Measurements from ENCODE around the gene CREBRF.
"Not testable (repeated sequence)": the region's sequence is repeated elsewhere in the genome, so short reads cannot be mapped to it uniquely, and the experiment has no call there.

The CREBRF gene

DNA sequence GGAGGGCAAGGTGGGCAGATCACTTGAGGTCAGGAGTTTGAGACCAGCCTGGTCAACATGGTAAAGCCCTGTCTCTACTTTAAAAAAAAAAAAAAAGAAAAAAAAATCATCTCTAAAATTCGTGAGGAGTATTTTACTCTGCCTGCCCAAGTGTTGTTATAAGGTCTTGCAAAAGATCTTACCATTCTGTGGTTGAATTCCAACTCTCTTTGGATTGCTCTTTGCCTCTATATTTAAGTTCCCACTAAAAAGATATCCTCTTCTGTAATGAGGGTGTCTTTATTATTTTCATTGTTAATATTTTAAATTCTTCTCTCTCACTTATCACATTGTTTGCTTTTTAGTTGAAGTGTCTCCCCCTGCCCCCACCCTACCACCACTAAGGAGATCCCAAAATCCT is 33.4 kb downstream of the CREBRF start:
- no peak for DNase-seq

- DNase-seq = no peak
Measured at GRCh38 chr5:173090639-173091038, 34.5 kb downstream of the CREBRF start.

GRCh38 chr5:173091981-173092380 is 35.8 kb downstream of the CREBRF start:
- DNase-seq = no peak

- DNase-seq = no peak
Measured at GRCh38 chr5:173093606-173094005, 37.5 kb downstream of the CREBRF start.

DNA sequence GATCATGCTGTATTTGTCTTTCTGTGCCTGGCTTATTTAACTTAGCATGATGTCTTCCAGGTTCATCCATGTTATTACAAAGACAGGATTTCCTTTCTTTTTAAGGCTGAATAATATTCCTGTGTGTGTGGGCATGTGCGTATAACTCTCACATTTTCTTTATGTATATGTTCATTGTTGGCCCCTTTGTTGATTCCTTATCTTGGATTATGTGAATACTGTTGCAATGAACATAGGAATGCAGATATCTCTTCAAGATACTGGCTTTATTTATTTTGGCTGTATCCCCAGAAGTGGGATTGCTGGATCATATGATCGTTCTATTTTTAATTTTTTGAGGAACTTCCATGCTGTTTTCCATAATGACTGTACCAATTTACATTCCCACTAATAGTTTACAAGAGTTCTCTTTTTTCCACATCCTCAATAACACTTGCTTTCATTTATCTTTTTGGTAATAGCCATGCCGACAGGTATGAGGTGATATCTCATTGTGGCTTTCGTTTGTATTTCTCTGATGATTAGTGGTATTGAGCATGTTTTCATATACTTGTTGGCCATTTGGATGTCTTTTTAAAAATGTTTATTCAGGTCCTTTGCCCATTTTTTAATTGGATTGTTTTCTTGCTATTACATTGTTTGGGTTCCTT is 38.0 kb downstream of the CREBRF start:
- no peak for DNase-seq

DNA sequence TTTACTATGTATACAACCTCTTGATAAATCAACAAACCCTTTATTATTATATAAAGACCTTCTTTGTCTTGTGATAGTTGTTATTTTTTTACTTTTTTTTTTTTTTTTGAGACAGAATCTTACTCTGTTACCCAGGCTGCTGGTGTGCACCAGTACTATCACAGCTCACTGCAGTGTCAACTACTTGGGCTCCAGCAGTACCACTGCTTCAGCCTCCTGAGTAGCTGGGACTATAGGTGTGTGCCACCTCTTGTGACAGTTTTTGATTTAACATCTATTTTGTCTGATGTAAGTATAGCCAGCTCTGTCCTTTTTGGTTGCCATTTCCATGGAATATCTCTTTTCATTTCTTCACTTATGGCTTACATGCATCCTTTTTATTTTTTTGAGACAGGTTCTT is 42.6 kb downstream of the CREBRF start:
- no peak for DNase-seq

- DNase-seq = no peak
Measured at GRCh38 chr5:173099461-173099860, 43.3 kb downstream of the CREBRF start.

- DNase-seq = no peak
Measured at GRCh38 chr5:173101245-173101644, 45.1 kb downstream of the CREBRF start.

DNA sequence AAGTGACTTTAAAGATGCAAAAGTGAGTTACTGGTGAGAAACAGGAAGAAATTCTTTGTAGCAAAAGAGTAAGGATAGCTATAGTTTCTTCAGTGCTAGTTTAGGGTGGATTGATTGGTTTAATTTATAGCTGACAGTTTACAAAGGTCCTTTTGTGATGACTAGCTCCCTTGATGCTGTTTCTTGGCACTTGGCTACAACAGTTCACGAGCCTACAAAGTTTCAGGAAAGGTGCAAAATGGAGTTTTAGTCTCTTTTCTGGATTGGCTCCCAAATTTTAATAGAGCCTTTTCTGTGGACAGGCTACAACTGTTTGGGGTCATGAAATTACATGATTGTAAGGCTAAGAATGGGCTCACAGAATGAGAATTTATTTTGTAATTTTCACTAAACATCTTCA is 47.3 kb downstream of the CREBRF start:
- no peak for DNase-seq

- no peak for DNase-seq
Measured at GRCh38 chr5:173108914-173109313, 52.8 kb downstream of the CREBRF start.

DNA sequence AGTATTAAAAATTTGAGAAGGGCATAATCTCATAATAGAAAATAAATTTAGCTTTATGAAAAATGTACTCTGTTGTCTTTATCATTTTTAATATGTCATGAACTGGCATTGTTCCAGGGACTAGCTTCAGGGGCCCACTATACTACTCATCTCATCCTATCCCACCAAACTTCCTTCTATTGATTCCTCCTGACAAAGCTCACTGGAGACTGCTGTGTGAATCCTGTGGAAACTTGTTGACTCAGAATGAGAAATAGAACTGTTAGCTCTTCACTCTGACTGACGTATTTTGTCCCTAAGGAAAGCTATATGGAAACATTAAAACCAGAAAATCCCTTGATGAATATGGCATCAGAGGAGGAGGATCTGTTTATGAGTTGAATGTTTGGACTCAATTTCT is 58.4 kb downstream of the CREBRF start:
- no peak for DNase-seq

- DNase-seq = no peak
Measured at GRCh38 chr5:173119719-173120118, 63.6 kb downstream of the CREBRF start.

DNA sequence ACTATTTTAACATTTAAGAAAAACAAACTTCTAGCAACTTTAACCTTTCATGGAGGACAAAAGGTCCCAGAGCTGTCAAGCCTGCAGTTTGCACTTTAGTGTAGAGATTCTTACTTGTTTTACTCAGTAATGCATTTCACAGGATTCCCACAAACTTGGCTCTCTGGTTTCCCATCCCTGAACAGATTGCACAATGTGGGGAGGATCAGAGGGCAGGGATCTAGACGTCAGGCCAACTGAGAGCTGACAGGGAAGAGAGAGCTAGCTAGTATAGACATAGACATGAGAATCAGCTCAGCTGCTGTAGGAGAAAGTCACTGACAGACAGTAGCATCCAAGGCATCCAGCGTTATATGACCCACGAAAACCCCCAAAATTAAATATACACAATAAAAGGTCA is 67.3 kb downstream of the CREBRF start:
- DNase-seq = no peak

GRCh38 chr5:173132166-173132565 is 76.0 kb downstream of the CREBRF start:
- not testable (repeated sequence) for DNase-seq

DNA sequence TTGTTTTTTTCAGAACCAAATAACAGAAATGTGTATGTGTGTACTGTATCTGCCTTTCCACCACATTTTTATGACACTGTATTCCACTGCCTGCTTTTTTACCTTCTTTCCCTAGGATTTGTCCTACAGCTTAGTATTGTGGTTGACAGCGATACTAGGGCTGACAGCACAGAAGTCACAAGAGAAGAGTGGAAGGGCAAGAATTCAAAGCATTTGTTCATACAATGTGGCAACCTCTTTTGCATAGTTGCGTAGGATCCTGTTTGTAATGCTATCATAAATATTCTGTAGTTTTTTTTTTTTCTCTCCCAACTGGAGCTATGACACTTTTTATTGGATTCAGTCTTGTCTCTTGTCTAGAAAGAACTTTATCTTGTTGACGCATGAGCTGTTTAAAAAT is 82.6 kb downstream of the CREBRF start:
- DNase-seq = no peak

DNA sequence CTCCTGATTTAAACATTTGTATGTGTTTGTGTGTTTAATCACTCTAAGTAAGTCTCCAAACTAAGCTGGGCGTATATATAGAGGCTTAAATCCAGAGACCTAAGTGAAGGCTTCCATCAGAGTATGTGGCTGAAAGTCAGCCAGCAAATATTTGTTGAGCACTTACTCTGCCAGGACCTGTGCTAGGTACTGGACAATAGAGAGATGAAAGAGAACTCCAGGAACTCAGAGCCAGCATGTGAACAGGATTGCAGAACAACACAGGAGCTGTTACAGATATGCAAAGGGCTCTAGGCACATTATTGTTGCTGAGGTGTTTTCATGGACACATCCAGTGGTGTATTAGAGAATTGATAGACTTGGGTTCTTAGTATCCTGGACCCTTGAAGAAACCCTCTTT is 83.5 kb downstream of the CREBRF start:
- no peak for DNase-seq

DNA sequence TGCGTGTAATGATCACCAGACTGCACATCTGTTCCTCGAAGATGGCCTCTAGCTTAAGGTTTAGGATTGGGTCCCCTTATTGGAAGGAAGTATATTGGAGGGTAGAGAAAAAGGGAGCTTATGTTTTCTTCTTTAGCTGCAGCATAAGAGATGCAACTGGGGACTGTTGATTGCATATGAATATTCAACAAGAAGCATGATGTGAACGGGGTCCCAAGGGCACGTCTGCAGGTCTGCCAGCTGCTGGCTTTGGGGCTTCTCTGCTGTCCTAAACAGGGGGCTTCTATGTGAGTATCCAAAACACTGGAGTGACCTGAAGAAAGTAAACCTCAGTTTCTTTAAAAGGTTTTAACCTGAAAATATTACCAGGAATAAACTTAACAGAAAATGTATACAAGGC is 84.6 kb downstream of the CREBRF start:
- no peak for DNase-seq

- DNase-seq = no peak
Measured at GRCh38 chr5:173143567-173143966, 87.4 kb downstream of the CREBRF start.

DNA sequence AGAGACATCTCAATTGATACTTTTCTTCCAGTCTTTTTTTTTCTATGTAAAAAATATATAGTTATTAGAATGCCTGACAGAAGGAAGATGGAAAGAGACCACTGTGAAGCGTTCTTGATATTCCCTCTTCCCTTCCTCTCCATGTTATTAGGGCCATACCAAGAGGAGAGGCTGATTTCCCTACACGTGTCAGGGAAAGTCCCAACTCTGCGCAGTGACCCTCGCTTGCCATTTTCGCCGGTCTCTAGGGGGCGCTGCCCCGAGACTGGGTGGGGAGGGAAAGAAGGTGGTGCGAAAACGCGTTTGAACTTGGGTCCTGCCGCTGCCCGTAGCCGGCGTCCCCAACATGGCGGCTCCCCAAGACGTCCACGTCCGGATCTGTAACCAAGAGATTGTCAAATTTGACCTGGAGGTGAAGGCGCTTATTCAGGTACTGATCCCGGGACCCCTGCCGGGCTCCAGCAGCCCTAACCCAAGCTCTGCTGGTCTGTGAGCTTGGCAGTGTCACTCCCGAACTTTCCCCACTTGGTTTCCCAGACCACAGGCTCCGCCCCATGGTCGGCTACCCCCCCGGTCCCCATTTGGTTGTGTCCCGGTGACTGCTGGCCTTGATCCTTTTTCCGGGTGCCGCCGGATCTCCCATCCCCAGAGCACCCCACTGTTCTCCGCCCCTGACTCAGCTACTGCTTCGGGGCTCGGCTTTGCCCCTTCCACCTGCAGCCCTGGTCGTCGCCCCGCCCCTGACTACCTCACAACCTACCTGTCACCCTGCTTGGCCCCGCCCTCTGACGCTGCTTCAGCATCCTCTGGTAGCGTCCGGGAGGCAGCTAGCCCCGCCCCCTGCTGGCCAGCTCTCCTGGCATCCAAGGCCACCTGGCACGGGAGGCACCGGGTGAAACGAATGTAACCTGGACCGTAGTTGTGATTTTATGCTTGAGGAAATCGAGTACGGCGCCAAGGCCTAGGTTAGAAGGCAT is 88.3 kb downstream of the CREBRF start, which contains the start of gene BNIP1:
Gene BNIP1, plus strand, starts transcription at position 332 of the 977 bp plus-strand sequence. Its CDS starts 15 bp downstream, at position 347.
- peak; percentile 62 for DNase-seq

GRCh38 chr5:173148354-173148753 is 92.2 kb downstream of the CREBRF start:
- DNase-seq = no peak

GRCh38 chr5:173152547-173152946 is 96.4 kb downstream of the CREBRF start:
- no peak for DNase-seq

- DNase-seq = no peak
Measured at GRCh38 chr5:173153842-173154241, 97.7 kb downstream of the CREBRF start.

- DNase-seq = not testable (repeated sequence)
Measured at GRCh38 chr5:173154619-173155018, 98.5 kb downstream of the CREBRF start.

- no peak for DNase-seq
Measured at GRCh38 chr5:173155912-173156311, 99.8 kb downstream of the CREBRF start.
